H9 (cell line): ENCODE data around the gene SLC17A7. TPM values are rescaled to one million over a fixed set of nuclear protein-coding genes. Genes with fewer than 3 reads are reported as not detected.

Experiments
- DNase-seq: peaks from one replicate; pipeline ENCODE4 v3.0.0-alpha.2; 2017
- H2AFZ ChIP-seq: one replicate; pipeline ENCODE4 v1.6.1; 2013; ENCODE audit warnings: mild to moderate bottlenecking, low read length, control low read depth, moderate library complexity
- H2AK5ac ChIP-seq: 2 replicates; pipeline ENCODE4 v1.6.1; 2013; ENCODE audit warnings: low read length, control low read depth, mixed read lengths; ENCODE audit not compliant: insufficient read length
- H2BK120ac ChIP-seq: one replicate; pipeline ENCODE4 v1.6.1; 2013; ENCODE audit warnings: low read depth, mild to moderate bottlenecking, low read length, control low read depth, inconsistent platforms; ENCODE audit not compliant: poor library complexity, severe bottlenecking
- H2BK12ac ChIP-seq: 2 replicates; pipeline ENCODE4 v1.6.1; 2013; ENCODE audit warnings: low read length, control low read depth, mixed read lengths, low read depth; ENCODE audit not compliant: insufficient read length
- H2BK15ac ChIP-seq: 2 replicates; pipeline ENCODE4 v1.6.1; 2013; ENCODE audit warnings: low read depth, low read length, control low read depth
- H2BK20ac ChIP-seq: one replicate; pipeline ENCODE4 v1.6.1; 2013; ENCODE audit warnings: low read depth, mild to moderate bottlenecking, low read length, control low read depth, inconsistent platforms; ENCODE audit not compliant: poor library complexity, severe bottlenecking
- H2BK5ac ChIP-seq: 2 replicates; pipeline ENCODE4 v1.6.1; 2013; ENCODE audit warnings: low read length, control low read depth, mixed read lengths; ENCODE audit not compliant: insufficient read length
- H3K14ac ChIP-seq: 2 replicates; pipeline ENCODE4 v1.6.1; 2013; ENCODE audit warnings: low read length, control low read depth; ENCODE audit not compliant: insufficient read depth
- H3K18ac ChIP-seq: 2 replicates; pipeline ENCODE4 v1.6.1; 2013; ENCODE audit warnings: low read depth, mild to moderate bottlenecking, mixed read lengths, low read length, control low read depth; ENCODE audit not compliant: insufficient read length
- H3K23ac ChIP-seq: 2 replicates; pipeline ENCODE4 v1.6.1; 2013; ENCODE audit warnings: low read length, control low read depth, mixed read lengths, low read depth; ENCODE audit not compliant: insufficient read length
- H3K23me2 ChIP-seq: 2 replicates; pipeline ENCODE4 v1.6.1; 2013; ENCODE audit warnings: low read depth, mild to moderate bottlenecking, mixed read lengths, low read length, control low read depth; ENCODE audit not compliant: insufficient read length, poor library complexity, severe bottlenecking
- H3K27ac ChIP-seq: 2 replicates; pipeline ENCODE4 v1.5.1; 2013; ENCODE audit warnings: low read length, control low read depth, mixed read lengths, low read depth; ENCODE audit not compliant: insufficient read length
- H3K27me3 ChIP-seq: 2 replicates; pipeline ENCODE4 v1.6.1; 2013; ENCODE audit warnings: low read length, control low read depth, inconsistent platforms; ENCODE audit not compliant: insufficient read depth
- H3K4ac ChIP-seq: 2 replicates; pipeline ENCODE4 v1.6.1; 2013; ENCODE audit warnings: low read depth, mild to moderate bottlenecking, control low read depth, inconsistent platforms, low read length, moderate library complexity
- H3K4me1 ChIP-seq: 2 replicates; pipeline ENCODE4 v1.6.1; 2013; ENCODE audit warnings: low read length, control low read depth, inconsistent platforms; ENCODE audit not compliant: insufficient read depth
- H3K4me2 ChIP-seq: 2 replicates; pipeline ENCODE4 v1.6.1; 2013; ENCODE audit warnings: low read length, control low read depth, mixed read lengths; ENCODE audit not compliant: insufficient read length, insufficient read depth
- H3K56ac ChIP-seq: 2 replicates; pipeline ENCODE4 v1.6.1; 2013; ENCODE audit warnings: low read depth, mild to moderate bottlenecking, mixed read lengths, low read length, control low read depth; ENCODE audit not compliant: insufficient read length
- H3K79me1 ChIP-seq: 2 replicates; pipeline ENCODE4 v1.6.1; 2013; ENCODE audit warnings: low read depth, mild to moderate bottlenecking, moderate library complexity, low read length, control low read depth, inconsistent platforms; ENCODE audit not compliant: insufficient read depth, poor library complexity, severe bottlenecking
- H3K79me2 ChIP-seq: 2 replicates; pipeline ENCODE4 v1.6.1; 2013; ENCODE audit warnings: low read length, control low read depth, inconsistent platforms; ENCODE audit not compliant: insufficient read depth
- H3K9ac ChIP-seq: 2 replicates; pipeline ENCODE4 v1.6.1; 2013; ENCODE audit warnings: low read length, control low read depth, mixed read lengths; ENCODE audit not compliant: insufficient read length; ENCODE audit errors: extremely low read depth
- H3K9me3 ChIP-seq: one replicate; pipeline ENCODE4 v1.6.1; 2013; ENCODE audit warnings: low read depth, low read length, inconsistent platforms; ENCODE audit not compliant: control insufficient read depth
- H3T11ph ChIP-seq: one replicate; pipeline ENCODE4 v1.6.1; 2013; ENCODE audit warnings: mild to moderate bottlenecking, low read length, control low read depth, inconsistent platforms
- H4K20me1 ChIP-seq: one replicate; pipeline ENCODE4 v1.6.1; 2013; ENCODE audit not compliant: control insufficient read depth, insufficient read length, insufficient read depth
- H4K5ac ChIP-seq: 2 replicates; pipeline ENCODE4 v1.6.1; 2013; ENCODE audit warnings: low read depth, mild to moderate bottlenecking, mixed read lengths, low read length, control low read depth; ENCODE audit not compliant: insufficient read length
- H4K8ac ChIP-seq: replicated peaks from 2 replicates; pipeline ENCODE4 v1.6.1; 2013; ENCODE audit warnings: low read length, control low read depth, mixed read lengths, low read depth; ENCODE audit not compliant: insufficient read length
- H4K91ac ChIP-seq: 2 replicates; pipeline ENCODE4 v1.6.1; 2013; ENCODE audit warnings: low read depth, mild to moderate bottlenecking, moderate library complexity, mixed read lengths, low read length, control low read depth; ENCODE audit not compliant: insufficient read length
- H3K27ac Mint-ChIP-seq, 3 experiments: 2 replicates in 2 of 3; 3 replicates in 1 of 3; pipeline ENCODE4 v1.8.0; 2020 to 2021; ENCODE audit warnings: mixed read lengths in 3 of 3, mild to moderate bottlenecking in 1 of 3, moderate library complexity in 1 of 3
- H3K27me3 Mint-ChIP-seq: 2 replicates; pipeline ENCODE4 v1.8.0; 2021; ENCODE audit warnings: low read depth, mild to moderate bottlenecking, moderate library complexity, mixed read lengths
- H3K36me3 Mint-ChIP-seq, 3 experiments: 2 replicates in 2 of 3; 3 replicates in 1 of 3; pipeline ENCODE4 v1.8.0; 2020 to 2021; ENCODE audit warnings: low read depth in 3 of 3, mixed read lengths in 3 of 3; ENCODE audit not compliant: insufficient read depth in 1 of 3
- H3K4me1 Mint-ChIP-seq, 2 experiments: 2 replicates each; pipeline ENCODE4 v1.8.0; 2020; ENCODE audit warnings: mixed read lengths in 2 of 2
- H3K4me3 Mint-ChIP-seq, 2 experiments: 2 replicates in 1 of 2; 3 replicates in 1 of 2; pipeline ENCODE4 v1.8.0; 2020 to 2021; ENCODE audit warnings: mild to moderate bottlenecking in 2 of 2, mixed read lengths in 2 of 2, moderate library complexity in 1 of 2
- H3K9me3 Mint-ChIP-seq, 2 experiments: 2 replicates in 1 of 2; 3 replicates in 1 of 2; pipeline ENCODE4 v1.8.0; 2020; ENCODE audit warnings: mild to moderate bottlenecking in 2 of 2, mixed read lengths in 2 of 2, moderate library complexity in 1 of 2
- WGBS: extraction: QIAGEN DNeasy Blood & Tissue Kit; methylation state at CpG from one replicate; pipeline ENCODE4 v1.1.7; 2013; ENCODE audit warnings: missing lambda C conversion rate, low lambda C conversion rate, mixed read lengths; ENCODE audit not compliant: insufficient read length; ENCODE audit errors: extremely low coverage; 5-methylcytosine and 5-hydroxymethylcytosine counted together
- total RNA-seq: library from RNA; stranded (reverse); gene quantifications from 2 replicates; pipeline ENCODE4 v1.2.1, GENCODE V29; 2021
- TF ChIP-seq, protein P1 (sequence below): fragments of 200-600 bp; sonication (generic); conservative IDR thresholded peaks from 3 replicates; pipeline ENCODE4 v1.8.0; 2021; ENCODE audit warnings: antibody characterized with exemption, mild to moderate bottlenecking

SLC17A7 gene
- total RNA-seq, 1 experiment from 2014 or later: 1.3 TPM

DNA sequence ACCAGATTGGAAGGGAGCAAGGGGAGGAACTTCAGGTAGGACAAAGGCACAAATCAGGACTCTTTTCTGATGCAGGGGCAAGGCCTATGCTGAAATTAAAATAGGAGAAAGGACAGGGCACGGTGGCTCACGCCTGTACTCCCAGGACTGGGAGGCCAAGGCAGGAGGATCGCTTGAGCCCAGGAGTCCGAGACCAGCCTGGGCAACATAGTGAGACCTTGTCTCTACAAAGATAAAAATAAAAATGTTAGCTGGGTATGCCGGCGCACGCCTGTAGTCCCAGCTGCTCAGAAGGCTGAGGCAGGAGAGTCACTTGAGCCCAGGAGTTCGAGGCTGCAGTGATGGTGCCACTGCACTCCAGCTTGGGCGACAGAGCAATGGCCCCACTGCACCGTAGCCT is 5.7 kb downstream of the SLC17A7 start:
- no peak overlapping the region for H4K91ac ChIP-seq
- peaks cover 88% of the 10 kb centered on the region for H3K27me3 Mint-ChIP-seq
- peaks cover 22 to 66% of the 10 kb centered on the region in 2 experiments for H3K4me1 Mint-ChIP-seq
- no peak overlapping the region for H2BK120ac ChIP-seq
- no peak overlapping the region for H4K8ac ChIP-seq
- H3K9ac ChIP-seq: no peak overlapping the region
- WGBS: no CpG with 5 or more reads among the region's 10 CpGs
- H3K9me3 Mint-ChIP-seq: peaks cover 4 to 8% of the 10 kb centered on the region in 2 experiments; a peak in 3 of 5 replicates
- H3K9me3 ChIP-seq: no peaks in the 10 kb centered on the region
- H3K79me1 ChIP-seq: no peaks in the 10 kb centered on the region
- no peak overlapping the region for H2BK12ac ChIP-seq
- H3K14ac ChIP-seq: no peak overlapping the region
- peak overlapping the region; percentile 21 for H3K4me2 ChIP-seq
- no peaks in the 10 kb centered on the region for H3K79me2 ChIP-seq
- no peak overlapping the region for H2AFZ ChIP-seq
- no peak overlapping the region for H2BK20ac ChIP-seq
- H3K18ac ChIP-seq: no peak overlapping the region
- H3K23ac ChIP-seq: no peak overlapping the region
- no peaks in the 10 kb centered on the region for H3K4me1 ChIP-seq
- no peak overlapping the region for H2BK15ac ChIP-seq
- peaks cover 6% of the 10 kb centered on the region for H3K23me2 ChIP-seq
- H3K27ac ChIP-seq: no peak overlapping the region
- no peaks in the 10 kb centered on the region for H4K20me1 ChIP-seq
- H3T11ph ChIP-seq: no peak overlapping the region
- peaks cover 34% of the 10 kb centered on the region; the same call in 1 of the 2 replicates for H3K27me3 ChIP-seq
- H3K4ac ChIP-seq: no peak overlapping the region
- H3K56ac ChIP-seq: no peak overlapping the region
- H3K27ac Mint-ChIP-seq: peak overlapping the region in 2 of 3 experiments; percentile 22 to 88; a peak in 3 of 7 replicates
- TF ChIP-seq, protein P1, sequence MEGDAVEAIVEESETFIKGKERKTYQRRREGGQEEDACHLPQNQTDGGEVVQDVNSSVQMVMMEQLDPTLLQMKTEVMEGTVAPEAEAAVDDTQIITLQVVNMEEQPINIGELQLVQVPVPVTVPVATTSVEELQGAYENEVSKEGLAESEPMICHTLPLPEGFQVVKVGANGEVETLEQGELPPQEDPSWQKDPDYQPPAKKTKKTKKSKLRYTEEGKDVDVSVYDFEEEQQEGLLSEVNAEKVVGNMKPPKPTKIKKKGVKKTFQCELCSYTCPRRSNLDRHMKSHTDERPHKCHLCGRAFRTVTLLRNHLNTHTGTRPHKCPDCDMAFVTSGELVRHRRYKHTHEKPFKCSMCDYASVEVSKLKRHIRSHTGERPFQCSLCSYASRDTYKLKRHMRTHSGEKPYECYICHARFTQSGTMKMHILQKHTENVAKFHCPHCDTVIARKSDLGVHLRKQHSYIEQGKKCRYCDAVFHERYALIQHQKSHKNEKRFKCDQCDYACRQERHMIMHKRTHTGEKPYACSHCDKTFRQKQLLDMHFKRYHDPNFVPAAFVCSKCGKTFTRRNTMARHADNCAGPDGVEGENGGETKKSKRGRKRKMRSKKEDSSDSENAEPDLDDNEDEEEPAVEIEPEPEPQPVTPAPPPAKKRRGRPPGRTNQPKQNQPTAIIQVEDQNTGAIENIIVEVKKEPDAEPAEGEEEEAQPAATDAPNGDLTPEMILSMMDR: no peak
- no peak overlapping the region for H2AK5ac ChIP-seq
- DNase-seq: no peak
- H3K36me3 Mint-ChIP-seq: peaks cover 3 to 13% (median 5%) of the 10 kb centered on the region in 3 experiments
- no peak overlapping the region for H2BK5ac ChIP-seq
- H3K4me3 Mint-ChIP-seq: peak overlapping the region in 1 of 2 experiments; percentile 76; a peak in 3 of 5 replicates
- H4K5ac ChIP-seq: no peak overlapping the region
